Gastroesophageal sphincter (tissue), 3 donors: ENCODE results near the gene KCND3.

Source experiments
- EP300 ChIP-seq: sonication (generic); formaldehyde crosslinking; IDR thresholded peaks from one replicate; pipeline ENCODE4 v1.6.1; 2017; ENCODE audit warnings: antibody characterized with exemption, mild to moderate bottlenecking
- POLR2A ChIP-seq, 2 donors: fragments of 450-650 bp; IDR thresholded peaks; one replicate each; pipeline ENCODE4 v1.6.1; 2017; ENCODE audit warnings: antibody characterized with exemption in 2 of 2, mild to moderate bottlenecking in 2 of 2, moderate library complexity in 1 of 2
- POLR2AphosphoS5 ChIP-seq: sonication (generic); formaldehyde crosslinking; IDR thresholded peaks from one replicate; pipeline ENCODE4 v1.6.1; 2017; ENCODE audit warnings: antibody characterized with exemption
- TF ChIP-seq, protein P1 (sequence below), 4 experiments: fragments of 200-600 bp in 2 of 4; fragments of 450-650 bp in 2 of 4; sonication (generic) in 1 of 4; IDR thresholded peaks; one replicate each; pipeline ENCODE4 v1.5.1; 2017 to 2019; ENCODE audit warnings: antibody characterized with exemption in 4 of 4, mild to moderate bottlenecking in 2 of 4, moderate library complexity in 2 of 4

DNA sequence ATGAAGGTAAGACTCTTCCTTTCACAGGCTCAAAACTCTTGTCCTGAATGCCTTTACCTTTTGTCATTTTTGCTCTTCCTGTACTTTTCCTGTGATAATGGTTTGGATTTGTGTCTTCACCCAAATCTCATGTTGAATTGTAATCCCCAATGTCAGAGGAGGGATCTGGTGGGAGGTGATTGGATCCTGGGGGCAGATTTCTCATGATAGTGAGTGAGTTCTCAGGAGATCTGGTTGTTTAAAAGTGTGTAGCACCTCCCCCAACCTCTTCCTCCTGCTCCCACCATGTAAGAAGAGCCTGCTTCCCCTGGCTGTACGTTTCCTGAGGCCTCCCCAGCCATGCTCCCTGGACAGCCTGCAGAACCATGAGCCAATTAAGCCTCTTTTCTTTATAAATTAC lies 158.3 kb downstream of the KCND3 start:
- TF ChIP-seq, protein P1, sequence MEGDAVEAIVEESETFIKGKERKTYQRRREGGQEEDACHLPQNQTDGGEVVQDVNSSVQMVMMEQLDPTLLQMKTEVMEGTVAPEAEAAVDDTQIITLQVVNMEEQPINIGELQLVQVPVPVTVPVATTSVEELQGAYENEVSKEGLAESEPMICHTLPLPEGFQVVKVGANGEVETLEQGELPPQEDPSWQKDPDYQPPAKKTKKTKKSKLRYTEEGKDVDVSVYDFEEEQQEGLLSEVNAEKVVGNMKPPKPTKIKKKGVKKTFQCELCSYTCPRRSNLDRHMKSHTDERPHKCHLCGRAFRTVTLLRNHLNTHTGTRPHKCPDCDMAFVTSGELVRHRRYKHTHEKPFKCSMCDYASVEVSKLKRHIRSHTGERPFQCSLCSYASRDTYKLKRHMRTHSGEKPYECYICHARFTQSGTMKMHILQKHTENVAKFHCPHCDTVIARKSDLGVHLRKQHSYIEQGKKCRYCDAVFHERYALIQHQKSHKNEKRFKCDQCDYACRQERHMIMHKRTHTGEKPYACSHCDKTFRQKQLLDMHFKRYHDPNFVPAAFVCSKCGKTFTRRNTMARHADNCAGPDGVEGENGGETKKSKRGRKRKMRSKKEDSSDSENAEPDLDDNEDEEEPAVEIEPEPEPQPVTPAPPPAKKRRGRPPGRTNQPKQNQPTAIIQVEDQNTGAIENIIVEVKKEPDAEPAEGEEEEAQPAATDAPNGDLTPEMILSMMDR (IDR thresholded peaks at IDR 0.05): no peak
- TF ChIP-seq POLR2A (IDR thresholded peaks at IDR 0.05) (no peak), POLR2AphosphoS5 (no peak), EP300 (no peak)
